GM23338 (cell line): ENCODE data around the gene GDPD4. TPM values are rescaled to one million over a fixed set of nuclear protein-coding genes. Genes with fewer than 3 reads are reported as not detected.

Source experiments
- ATAC-seq: fragments of 200-7000 bp; cut with Tn5 transposase; 3 replicates; pipeline ENCODE4 v1.9.1; 2020
- DNase-seq: peaks from one replicate; pipeline ENCODE4 v3.0.0-alpha.2; 2015; ENCODE audit warnings: low spot score
- H2AFZ ChIP-seq: fragments of 200-600 bp; sonication (generic); 2 replicates; pipeline ENCODE4 v1.8.0; 2016; ENCODE audit warnings: antibody characterized with exemption, mild to moderate bottlenecking, moderate library complexity
- H3F3A ChIP-seq: fragments of 200-600 bp; sonication (generic); replicated peaks from 2 replicates; pipeline ENCODE4 v1.8.0; 2017; ENCODE audit warnings: antibody characterized with exemption, mixed run types, low read depth
- H3K27ac ChIP-seq: fragments of 200-600 bp; sonication (generic); 2 replicates; pipeline ENCODE4 v1.6.1; 2016; ENCODE audit warnings: low read depth
- H3K27me3 ChIP-seq: fragments of 200-600 bp; sonication (generic); 2 replicates; pipeline ENCODE4 v1.8.0; 2016; ENCODE audit warnings: mild to moderate bottlenecking, mixed run types, moderate library complexity; ENCODE audit not compliant: insufficient read depth
- H3K36me3 ChIP-seq: fragments of 200-600 bp; sonication (generic); 2 replicates; pipeline ENCODE4 v1.8.0; 2016; ENCODE audit warnings: mild to moderate bottlenecking; ENCODE audit not compliant: insufficient read depth
- H3K4me1 ChIP-seq: fragments of 200-600 bp; sonication (generic); 2 replicates; pipeline ENCODE4 v1.8.0; 2016; ENCODE audit warnings: mild to moderate bottlenecking, moderate library complexity; ENCODE audit not compliant: insufficient read depth
- H3K4me2 ChIP-seq: fragments of 200-600 bp; sonication (generic); 2 replicates; pipeline ENCODE4 v1.7.1; 2017; ENCODE audit warnings: mixed run types
- H3K4me3 ChIP-seq: fragments of 200-600 bp; sonication (generic); 2 replicates; pipeline ENCODE4 v1.6.1; 2016; ENCODE audit warnings: mixed run types
- H3K79me2 ChIP-seq: fragments of 200-600 bp; sonication (generic); replicated peaks from 2 replicates; pipeline ENCODE4 v1.8.0; 2017; ENCODE audit warnings: mild to moderate bottlenecking; ENCODE audit not compliant: insufficient read depth
- H3K9me2 ChIP-seq: fragments of 200-600 bp; sonication (generic); 2 replicates; pipeline ENCODE4 v1.8.0; 2017; ENCODE audit not compliant: insufficient read depth
- H4K20me1 ChIP-seq: fragments of 200-600 bp; sonication (generic); replicated peaks from 2 replicates; pipeline ENCODE4 v1.8.0; 2017; ENCODE audit warnings: mild to moderate bottlenecking; ENCODE audit not compliant: insufficient read depth
- H3K27ac Mint-ChIP-seq: 2 replicates; pipeline ENCODE4 v1.8.0; 2020; ENCODE audit warnings: inconsistent platforms, mild to moderate bottlenecking, moderate library complexity, mixed read lengths
- H3K27me3 Mint-ChIP-seq: 3 replicates; pipeline ENCODE4 v1.8.0; 2022; ENCODE audit warnings: low read depth, mild to moderate bottlenecking, moderate library complexity, mixed read lengths, inconsistent platforms; ENCODE audit not compliant: insufficient read depth, poor library complexity
- H3K36me3 Mint-ChIP-seq: 3 replicates; pipeline ENCODE4 v1.8.0; 2021; ENCODE audit warnings: low read depth, mild to moderate bottlenecking, inconsistent platforms, moderate library complexity, mixed read lengths
- H3K4me1 Mint-ChIP-seq: 3 replicates; pipeline ENCODE4 v1.8.0; 2020; ENCODE audit warnings: mild to moderate bottlenecking, inconsistent platforms, mixed read lengths
- H3K4me3 Mint-ChIP-seq: 3 replicates; pipeline ENCODE4 v1.8.0; 2021; ENCODE audit warnings: moderate library complexity, mild to moderate bottlenecking, inconsistent platforms, mixed read lengths
- H3K9me3 Mint-ChIP-seq: 3 replicates; pipeline ENCODE4 v1.8.0; 2020; ENCODE audit warnings: moderate library complexity, mild to moderate bottlenecking, inconsistent platforms, mixed read lengths
- CREB1 ChIP-seq: fragments of 250-450 bp; sonication (Bioruptor Pico); IDR thresholded peaks from 2 replicates; pipeline ENCODE4 v1.5.0; 2020; ENCODE audit warnings: low read depth, mild to moderate bottlenecking, moderate library complexity
- EZH2 ChIP-seq: fragments of 200-600 bp; sonication (generic); IDR thresholded peaks from one replicate; pipeline ENCODE4 v1.8.0; 2017; ENCODE audit warnings: antibody characterized with exemption, mild to moderate bottlenecking, low read depth; ENCODE audit not compliant: unreplicated experiment
- JUNB ChIP-seq: IDR thresholded peaks from one replicate; pipeline ENCODE4 v1.6.1; 2016; ENCODE audit warnings: antibody characterized with exemption; ENCODE audit not compliant: unreplicated experiment
- POLR2AphosphoS5 ChIP-seq: IDR thresholded peaks from 2 replicates; pipeline ENCODE4 v1.6.1; 2016; ENCODE audit warnings: antibody characterized with exemption, low read depth
- STAT1 ChIP-seq: IDR thresholded peaks from one replicate; pipeline ENCODE4 v1.6.1; 2016; ENCODE audit warnings: antibody characterized with exemption; ENCODE audit not compliant: unreplicated experiment
- ZNF114 ChIP-seq: fragments of 250-450 bp; sonication (Bioruptor Pico); IDR thresholded peaks from 2 replicates; pipeline ENCODE4 v1.5.0; 2020; ENCODE audit warnings: mild to moderate bottlenecking, moderate library complexity
- polyA plus RNA-seq: library from polyadenylated mRNA; unstranded; fragments of >200 nt; fragmentation: Nextera tagmentation; extraction: Ambion mirVana; gene quantifications from 2 replicates; pipeline ENCODE4 v1.2.1, GENCODE V29; 2016
- total RNA-seq: library from RNA; depleted of rRNA; stranded (reverse); fragments of >200 nt; shearing (Covaris generic); gene quantifications from 2 replicates; pipeline ENCODE4 v1.2.3, GENCODE V29; 2014
- TF ChIP-seq, protein P1 (sequence below): IDR thresholded peaks from 2 replicates; pipeline ENCODE4 v1.6.1; 2016; ENCODE audit warnings: antibody characterized with exemption
- TF ChIP-seq, protein P2 (sequence below), 2 experiments: fragments of 200-600 bp in 1 of 2; sonication (generic) in 1 of 2; conservative IDR thresholded peaks; 2 replicates each; pipeline versions ENCODE4 v1.5.1 to v1.6.1; 2016 to 2017; ENCODE audit warnings: antibody characterized with exemption in 2 of 2, low read depth in 2 of 2, mild to moderate bottlenecking in 2 of 2, moderate library complexity in 1 of 2
- TF ChIP-seq, protein P3 (sequence below): fragments of 250-450 bp; sonication (Bioruptor Pico); IDR thresholded peaks from 2 replicates; pipeline ENCODE4 v1.5.0; 2020; ENCODE audit warnings: mild to moderate bottlenecking, moderate library complexity

GDPD4 gene
- total and polyA plus RNA-seq, 2 experiments from 2014 or later = not detected

GRCh38 chr11:77189588-77190210, 111.8 kb downstream of the GDPD4 start:
- Histone ChIP-seq H3K4me1 (peaks cover 4% of the 10 kb centered on the region; the same call in 1 of the 2 replicates), H3F3A (no peaks in the 10 kb centered on the region; the same call in 1 of the 2 replicates), H3K9me2 (0 out of 2 replicates have a peak, but pooled peaks cover 7% of the 10 kb centered on the region), H3K36me3 (no peaks in the 10 kb centered on the region), H3K27ac (no peak overlapping the region), H3K79me2 (no peaks in the 10 kb centered on the region), H3K4me2 (no peak overlapping the region), H3K4me3 (no peak overlapping the region), H3K27me3 (no peaks in the 10 kb centered on the region), H4K20me1 (no peaks in the 10 kb centered on the region), H2AFZ (no peak overlapping the region)
- Mint-ChIP-seq H3K27ac (no peak overlapping the region), H3K4me1 (peaks cover 16% of the 10 kb centered on the region), H3K4me3 (no peak overlapping the region), H3K27me3 (peaks cover 13% of the 10 kb centered on the region), H3K9me3 (no peaks in the 10 kb centered on the region), H3K36me3 (no peaks in the 10 kb centered on the region)
- DNase-seq (no peak), ATAC-seq (no peak)
- TF ChIP-seq EZH2 = no peak
- TF ChIP-seq CREB1 (CRISPR knock-in tag) = no peak
- TF ChIP-seq ZNF114 (CRISPR knock-in tag) = no peak
- TF ChIP-seq, protein P1, sequence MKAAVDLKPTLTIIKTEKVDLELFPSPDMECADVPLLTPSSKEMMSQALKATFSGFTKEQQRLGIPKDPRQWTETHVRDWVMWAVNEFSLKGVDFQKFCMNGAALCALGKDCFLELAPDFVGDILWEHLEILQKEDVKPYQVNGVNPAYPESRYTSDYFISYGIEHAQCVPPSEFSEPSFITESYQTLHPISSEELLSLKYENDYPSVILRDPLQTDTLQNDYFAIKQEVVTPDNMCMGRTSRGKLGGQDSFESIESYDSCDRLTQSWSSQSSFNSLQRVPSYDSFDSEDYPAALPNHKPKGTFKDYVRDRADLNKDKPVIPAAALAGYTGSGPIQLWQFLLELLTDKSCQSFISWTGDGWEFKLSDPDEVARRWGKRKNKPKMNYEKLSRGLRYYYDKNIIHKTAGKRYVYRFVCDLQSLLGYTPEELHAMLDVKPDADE = no peak
- TF ChIP-seq, protein P2, sequence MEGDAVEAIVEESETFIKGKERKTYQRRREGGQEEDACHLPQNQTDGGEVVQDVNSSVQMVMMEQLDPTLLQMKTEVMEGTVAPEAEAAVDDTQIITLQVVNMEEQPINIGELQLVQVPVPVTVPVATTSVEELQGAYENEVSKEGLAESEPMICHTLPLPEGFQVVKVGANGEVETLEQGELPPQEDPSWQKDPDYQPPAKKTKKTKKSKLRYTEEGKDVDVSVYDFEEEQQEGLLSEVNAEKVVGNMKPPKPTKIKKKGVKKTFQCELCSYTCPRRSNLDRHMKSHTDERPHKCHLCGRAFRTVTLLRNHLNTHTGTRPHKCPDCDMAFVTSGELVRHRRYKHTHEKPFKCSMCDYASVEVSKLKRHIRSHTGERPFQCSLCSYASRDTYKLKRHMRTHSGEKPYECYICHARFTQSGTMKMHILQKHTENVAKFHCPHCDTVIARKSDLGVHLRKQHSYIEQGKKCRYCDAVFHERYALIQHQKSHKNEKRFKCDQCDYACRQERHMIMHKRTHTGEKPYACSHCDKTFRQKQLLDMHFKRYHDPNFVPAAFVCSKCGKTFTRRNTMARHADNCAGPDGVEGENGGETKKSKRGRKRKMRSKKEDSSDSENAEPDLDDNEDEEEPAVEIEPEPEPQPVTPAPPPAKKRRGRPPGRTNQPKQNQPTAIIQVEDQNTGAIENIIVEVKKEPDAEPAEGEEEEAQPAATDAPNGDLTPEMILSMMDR (conservative IDR thresholded peaks at IDR 0.05; ENCODE audit: low read depth in 2 of 2) = no peak
- TF ChIP-seq STAT1 = no peak
- TF ChIP-seq JUNB = no peak
- TF ChIP-seq POLR2AphosphoS5 = no peak
- TF ChIP-seq, protein P3, sequence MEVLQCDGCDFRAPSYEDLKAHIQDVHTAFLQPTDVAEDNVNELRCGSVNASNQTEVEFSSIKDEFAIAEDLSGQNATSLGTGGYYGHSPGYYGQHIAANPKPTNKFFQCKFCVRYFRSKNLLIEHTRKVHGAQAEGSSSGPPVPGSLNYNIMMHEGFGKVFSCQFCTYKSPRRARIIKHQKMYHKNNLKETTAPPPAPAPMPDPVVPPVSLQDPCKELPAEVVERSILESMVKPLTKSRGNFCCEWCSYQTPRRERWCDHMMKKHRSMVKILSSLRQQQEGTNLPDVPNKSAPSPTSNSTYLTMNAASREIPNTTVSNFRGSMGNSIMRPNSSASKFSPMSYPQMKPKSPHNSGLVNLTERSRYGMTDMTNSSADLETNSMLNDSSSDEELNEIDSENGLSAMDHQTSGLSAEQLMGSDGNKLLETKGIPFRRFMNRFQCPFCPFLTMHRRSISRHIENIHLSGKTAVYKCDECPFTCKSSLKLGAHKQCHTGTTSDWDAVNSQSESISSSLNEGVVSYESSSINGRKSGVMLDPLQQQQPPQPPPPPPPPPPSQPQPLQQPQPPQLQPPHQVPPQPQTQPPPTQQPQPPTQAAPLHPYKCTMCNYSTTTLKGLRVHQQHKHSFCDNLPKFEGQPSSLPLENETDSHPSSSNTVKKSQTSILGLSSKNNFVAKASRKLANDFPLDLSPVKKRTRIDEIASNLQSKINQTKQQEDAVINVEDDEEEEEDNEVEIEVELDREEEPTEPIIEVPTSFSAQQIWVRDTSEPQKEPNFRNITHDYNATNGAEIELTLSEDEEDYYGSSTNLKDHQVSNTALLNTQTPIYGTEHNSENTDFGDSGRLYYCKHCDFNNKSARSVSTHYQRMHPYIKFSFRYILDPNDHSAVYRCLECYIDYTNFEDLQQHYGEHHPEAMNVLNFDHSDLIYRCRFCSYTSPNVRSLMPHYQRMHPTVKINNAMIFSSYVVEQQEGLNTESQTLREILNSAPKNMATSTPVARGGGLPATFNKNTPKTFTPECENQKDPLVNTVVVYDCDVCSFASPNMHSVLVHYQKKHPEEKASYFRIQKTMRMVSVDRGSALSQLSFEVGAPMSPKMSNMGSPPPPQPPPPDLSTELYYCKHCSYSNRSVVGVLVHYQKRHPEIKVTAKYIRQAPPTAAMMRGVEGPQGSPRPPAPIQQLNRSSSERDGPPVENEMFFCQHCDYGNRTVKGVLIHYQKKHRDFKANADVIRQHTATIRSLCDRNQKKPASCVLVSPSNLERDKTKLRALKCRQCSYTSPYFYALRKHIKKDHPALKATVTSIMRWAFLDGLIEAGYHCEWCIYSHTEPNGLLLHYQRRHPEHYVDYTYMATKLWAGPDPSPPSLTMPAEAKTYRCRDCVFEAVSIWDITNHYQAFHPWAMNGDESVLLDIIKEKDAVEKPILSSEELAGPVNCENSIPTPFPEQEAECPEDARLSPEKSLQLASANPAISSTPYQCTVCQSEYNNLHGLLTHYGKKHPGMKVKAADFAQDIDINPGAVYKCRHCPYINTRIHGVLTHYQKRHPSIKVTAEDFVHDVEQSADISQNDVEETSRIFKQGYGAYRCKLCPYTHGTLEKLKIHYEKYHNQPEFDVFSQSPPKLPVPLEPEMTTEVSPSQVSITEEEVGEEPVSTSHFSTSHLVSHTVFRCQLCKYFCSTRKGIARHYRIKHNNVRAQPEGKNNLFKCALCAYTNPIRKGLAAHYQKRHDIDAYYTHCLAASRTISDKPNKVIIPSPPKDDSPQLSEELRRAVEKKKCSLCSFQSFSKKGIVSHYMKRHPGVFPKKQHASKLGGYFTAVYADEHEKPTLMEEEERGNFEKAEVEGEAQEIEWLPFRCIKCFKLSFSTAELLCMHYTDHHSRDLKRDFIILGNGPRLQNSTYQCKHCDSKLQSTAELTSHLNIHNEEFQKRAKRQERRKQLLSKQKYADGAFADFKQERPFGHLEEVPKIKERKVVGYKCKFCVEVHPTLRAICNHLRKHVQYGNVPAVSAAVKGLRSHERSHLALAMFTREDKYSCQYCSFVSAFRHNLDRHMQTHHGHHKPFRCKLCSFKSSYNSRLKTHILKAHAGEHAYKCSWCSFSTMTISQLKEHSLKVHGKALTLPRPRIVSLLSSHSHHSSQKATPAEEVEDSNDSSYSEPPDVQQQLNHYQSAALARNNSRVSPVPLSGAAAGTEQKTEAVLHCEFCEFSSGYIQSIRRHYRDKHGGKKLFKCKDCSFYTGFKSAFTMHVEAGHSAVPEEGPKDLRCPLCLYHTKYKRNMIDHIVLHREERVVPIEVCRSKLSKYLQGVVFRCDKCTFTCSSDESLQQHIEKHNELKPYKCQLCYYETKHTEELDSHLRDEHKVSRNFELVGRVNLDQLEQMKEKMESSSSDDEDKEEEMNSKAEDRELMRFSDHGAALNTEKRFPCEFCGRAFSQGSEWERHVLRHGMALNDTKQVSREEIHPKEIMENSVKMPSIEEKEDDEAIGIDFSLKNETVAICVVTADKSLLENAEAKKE (CRISPR knock-in tag) = no peak
